Endodermal cell (in vitro differentiated cells): ENCODE data around the gene ALPK1. TPM values are rescaled to one million over a fixed set of nuclear protein-coding genes. Genes with fewer than 3 reads are reported as not detected.

Experiments used
- DNase-seq: peaks from one replicate; pipeline ENCODE4 v3.0.0-alpha.2; 2017
- H3K27ac ChIP-seq: 2 replicates; pipeline ENCODE4 v1.5.1; 2013; ENCODE audit warnings: mild to moderate bottlenecking, low read depth, low read length, moderate library complexity
- H3K27me3 ChIP-seq: 2 replicates; pipeline ENCODE4 v1.6.1; 2013; ENCODE audit warnings: mild to moderate bottlenecking, low read length, moderate library complexity; ENCODE audit not compliant: insufficient read depth, control insufficient read depth, poor library complexity, severe bottlenecking
- H3K36me3 ChIP-seq: 2 replicates; pipeline ENCODE4 v1.7.0; 2013; ENCODE audit warnings: mild to moderate bottlenecking, low read length, moderate library complexity; ENCODE audit not compliant: control insufficient read depth, insufficient read depth
- H3K4me1 ChIP-seq: one replicate; pipeline ENCODE4 v1.7.0; 2013; ENCODE audit warnings: low read length; ENCODE audit not compliant: control insufficient read depth, insufficient read depth
- H3K4me3 ChIP-seq: 2 replicates; pipeline ENCODE4 v1.5.1; 2013; ENCODE audit warnings: mild to moderate bottlenecking, low read length, moderate library complexity
- H3K9ac ChIP-seq: 2 replicates; pipeline ENCODE4 v1.6.1; 2013; ENCODE audit warnings: mild to moderate bottlenecking, low read length, moderate library complexity; ENCODE audit not compliant: poor library complexity, severe bottlenecking; ENCODE audit errors: extremely low read depth
- H3K9me3 ChIP-seq: 2 replicates; pipeline ENCODE4 v1.6.1; 2013; ENCODE audit warnings: mild to moderate bottlenecking, low read length, moderate library complexity; ENCODE audit not compliant: control insufficient read depth
- H3K27ac Mint-ChIP-seq: 2 replicates; pipeline ENCODE4 v1.8.0; 2020; ENCODE audit warnings: mixed read lengths
- H3K27me3 Mint-ChIP-seq: 2 replicates; pipeline ENCODE4 v1.8.0; 2021; ENCODE audit warnings: mild to moderate bottlenecking, mixed read lengths; ENCODE audit not compliant: insufficient read depth
- H3K36me3 Mint-ChIP-seq: 2 replicates; pipeline ENCODE4 v1.8.0; 2020; ENCODE audit warnings: low read depth, mixed read lengths
- H3K4me1 Mint-ChIP-seq: 2 replicates; pipeline ENCODE4 v1.8.0; 2020; ENCODE audit warnings: mixed read lengths
- H3K4me3 Mint-ChIP-seq: 2 replicates; pipeline ENCODE4 v1.8.0; 2020; ENCODE audit warnings: mild to moderate bottlenecking, moderate library complexity, mixed read lengths
- H3K9me3 Mint-ChIP-seq: 2 replicates; pipeline ENCODE4 v1.8.0; 2020; ENCODE audit warnings: mild to moderate bottlenecking, mixed read lengths
- CTCF ChIP-seq: fragments of 200-600 bp; sonication (generic); conservative IDR thresholded peaks from 2 replicates; pipeline ENCODE4 v1.5.0; 2021; ENCODE audit warnings: antibody characterized with exemption, mild to moderate bottlenecking
- WGBS, 2 experiments: methylation state at CpG; one replicate each; pipeline versions ENCODE4 v1.1.5 to v1.1.7; 2013; ENCODE audit warnings: missing lambda C conversion rate in 2 of 2, mixed read lengths in 1 of 2; ENCODE audit not compliant: insufficient coverage in 1 of 2, insufficient read length in 1 of 2; 5-methylcytosine and 5-hydroxymethylcytosine counted together
- total RNA-seq, 2 donors: library from RNA; stranded (reverse); fragmentation: NEBNext Ultra II Directional in 1 of 2; extraction: Animal tissue kit (Norgen Biotek cat#: 25700) in 1 of 2; gene quantifications; 2 replicates in 1 of 2; 3 replicates in 1 of 2; pipeline ENCODE4 v1.2.1, GENCODE V29; 2021

Gene ALPK1
- total RNA-seq, 2 donors from 2014 or later: 0.24 to 0.44 TPM

- no peak for TF ChIP-seq CTCF
- Mint-ChIP-seq H3K27ac (no peak overlapping the region), H3K27me3 (peaks cover 4% of the 10 kb centered on the region), H3K36me3 (peaks cover 2% of the 10 kb centered on the region), H3K4me3 (no peak overlapping the region), H3K4me1 (no peaks in the 10 kb centered on the region), H3K9me3 (peaks cover 29% of the 10 kb centered on the region)
- 88 to 100% methylated on average over 3 to 14 of the region's 14 CpGs for WGBS, 2 experiments
- peaks cover 31% of the 10 kb centered on the region for H3K9me3 ChIP-seq
- no peak overlapping the region for H3K27ac ChIP-seq
- DNase-seq: no peak
- no peak overlapping the region for H3K4me3 ChIP-seq
- H3K27me3 ChIP-seq: no peaks in the 10 kb centered on the region
- no peaks in the 10 kb centered on the region for H3K4me1 ChIP-seq
- H3K36me3 ChIP-seq: no peaks in the 10 kb centered on the region
- no peak overlapping the region for H3K9ac ChIP-seq
Observed at GRCh38 chr4:112357897-112358296, 60.7 kb downstream of the ALPK1 start.

- Mint-ChIP-seq H3K27me3 (peaks cover 4% of the 10 kb centered on the region), H3K27ac (no peak overlapping the region), H3K4me3 (no peak overlapping the region), H3K4me1 (no peaks in the 10 kb centered on the region), H3K9me3 (peaks cover 34% of the 10 kb centered on the region), H3K36me3 (peaks cover 2% of the 10 kb centered on the region)
- H3K27me3 ChIP-seq: no peaks in the 10 kb centered on the region
- WGBS, 2 experiments: 93 to 100% methylated on average over 3 to 10 of the region's 10 CpGs
- H3K9me3 ChIP-seq: peaks cover 36% of the 10 kb centered on the region
- H3K27ac ChIP-seq: no peak overlapping the region
- no peak overlapping the region for H3K9ac ChIP-seq
- TF ChIP-seq CTCF: no peak
- no peak for DNase-seq
- H3K4me1 ChIP-seq: no peaks in the 10 kb centered on the region
- no peak overlapping the region for H3K4me3 ChIP-seq
- no peaks in the 10 kb centered on the region for H3K36me3 ChIP-seq
Observed at GRCh38 chr4:112358415-112358814, 61.2 kb downstream of the ALPK1 start.

- peaks cover 39% of the 10 kb centered on the region for H3K9me3 Mint-ChIP-seq
- Histone ChIP-seq H3K4me1 (no peaks in the 10 kb centered on the region), H3K4me3 (no peak overlapping the region), H3K27me3 (no peaks in the 10 kb centered on the region), H3K27ac (no peak overlapping the region), H3K9ac (no peak overlapping the region), H3K9me3 (peaks cover 44% of the 10 kb centered on the region), H3K36me3 (no peaks in the 10 kb centered on the region)
- WGBS, 2 experiments: 93 to 96% methylated on average over 8 to 16 of the region's 16 CpGs
- H3K4me3 Mint-ChIP-seq: no peak overlapping the region
- H3K4me1 Mint-ChIP-seq: no peaks in the 10 kb centered on the region
- DNase-seq: no peak
- H3K27ac Mint-ChIP-seq: no peak overlapping the region
- peaks cover 2% of the 10 kb centered on the region for H3K36me3 Mint-ChIP-seq
- TF ChIP-seq CTCF: no peak
- H3K27me3 Mint-ChIP-seq: peaks cover 4% of the 10 kb centered on the region
Observed at GRCh38 chr4:112358952-112359749, 62.0 kb downstream of the ALPK1 start.
